HL-60/S4 treated with retinoic acid at 250 ng/mL for 4 days and 3 days (cell line): ENCODE data around the gene ATP9B.

ENCODE experiments used
- in situ Hi-C: fragments of 300-500 bp; cut with MboI; formaldehyde crosslinking; loops from 2 replicates; pipeline ENCODE4 v1.7.0; 2022; ENCODE audit warnings: low sequenced_read_pairs

Gene ATP9B

DNA sequence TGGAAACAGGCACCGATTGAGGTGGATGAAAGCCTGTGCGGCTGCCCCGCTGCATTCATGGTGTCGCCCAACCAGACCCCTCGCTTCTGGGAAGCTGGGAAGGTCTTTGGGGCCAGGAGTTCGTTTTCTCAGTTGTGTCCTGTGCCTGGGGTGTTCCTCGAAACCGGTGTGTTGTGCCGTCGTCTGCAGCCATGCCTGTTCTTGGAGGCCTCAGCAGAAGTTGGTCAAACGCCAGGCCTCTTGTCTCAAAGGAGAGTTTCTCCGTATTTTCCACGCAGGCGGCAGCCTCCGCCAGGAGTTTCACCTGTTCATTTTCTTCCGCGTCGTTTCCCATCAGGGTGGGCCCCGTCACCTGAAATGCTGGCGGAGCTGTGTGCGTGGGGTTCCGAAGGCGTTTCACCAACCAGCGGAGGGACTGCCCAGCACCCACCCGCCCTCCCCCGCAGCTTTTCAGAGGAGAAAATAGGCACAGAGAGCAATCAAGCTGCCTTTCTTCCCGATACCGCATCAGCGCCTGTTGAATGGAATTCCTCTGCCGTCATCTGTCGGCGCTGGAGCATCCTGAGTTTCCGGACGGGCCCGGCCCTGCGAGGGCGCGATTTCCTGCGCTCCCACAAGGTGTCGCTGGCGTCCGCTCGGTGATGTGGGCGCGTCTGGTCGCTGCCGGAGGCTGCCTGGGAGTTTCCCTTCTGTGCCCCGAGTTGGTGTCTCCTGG lies 309.5 kb downstream of the ATP9B start:
- in situ Hi-C loops = loop anchor here (10.0 kb wide), 1 partner anchor 776 kb away; no protein-coding TSS in a partner anchor

DNA sequence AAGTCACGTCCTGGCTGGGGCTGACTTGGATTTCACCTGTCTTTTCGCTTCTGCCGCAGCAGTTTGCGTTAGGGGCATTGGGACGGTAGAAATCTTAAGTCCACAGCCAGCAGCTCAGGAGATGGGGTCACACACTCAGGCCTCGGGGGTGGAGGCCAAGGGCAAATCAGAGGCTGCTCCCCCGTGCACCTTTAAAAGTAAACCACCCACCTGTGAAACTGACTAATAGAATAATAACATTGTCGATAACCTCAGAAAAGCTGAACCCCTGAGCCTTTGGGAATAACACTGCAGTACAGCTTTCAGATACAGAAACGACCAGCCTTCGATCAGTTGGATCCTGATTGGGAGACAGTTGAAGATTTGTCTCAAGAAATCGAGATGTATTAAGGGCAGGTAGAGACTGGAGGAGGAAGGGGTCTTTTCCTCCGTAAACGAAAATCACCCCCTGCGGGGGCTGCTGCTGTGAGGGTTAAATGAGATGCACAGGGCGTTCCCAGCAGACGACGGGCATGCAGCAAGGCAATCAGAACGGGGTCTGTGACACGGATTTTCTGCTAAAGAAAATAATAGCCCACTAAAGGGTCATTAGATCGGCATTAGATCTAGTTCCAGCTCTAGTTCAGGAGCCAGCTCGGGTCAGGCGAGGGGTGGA lies 310.2 kb downstream of the ATP9B start:
- in situ Hi-C loops = loop anchor here (10.0 kb wide), 1 partner anchor 775 kb away; no protein-coding TSS in a partner anchor

DNA sequence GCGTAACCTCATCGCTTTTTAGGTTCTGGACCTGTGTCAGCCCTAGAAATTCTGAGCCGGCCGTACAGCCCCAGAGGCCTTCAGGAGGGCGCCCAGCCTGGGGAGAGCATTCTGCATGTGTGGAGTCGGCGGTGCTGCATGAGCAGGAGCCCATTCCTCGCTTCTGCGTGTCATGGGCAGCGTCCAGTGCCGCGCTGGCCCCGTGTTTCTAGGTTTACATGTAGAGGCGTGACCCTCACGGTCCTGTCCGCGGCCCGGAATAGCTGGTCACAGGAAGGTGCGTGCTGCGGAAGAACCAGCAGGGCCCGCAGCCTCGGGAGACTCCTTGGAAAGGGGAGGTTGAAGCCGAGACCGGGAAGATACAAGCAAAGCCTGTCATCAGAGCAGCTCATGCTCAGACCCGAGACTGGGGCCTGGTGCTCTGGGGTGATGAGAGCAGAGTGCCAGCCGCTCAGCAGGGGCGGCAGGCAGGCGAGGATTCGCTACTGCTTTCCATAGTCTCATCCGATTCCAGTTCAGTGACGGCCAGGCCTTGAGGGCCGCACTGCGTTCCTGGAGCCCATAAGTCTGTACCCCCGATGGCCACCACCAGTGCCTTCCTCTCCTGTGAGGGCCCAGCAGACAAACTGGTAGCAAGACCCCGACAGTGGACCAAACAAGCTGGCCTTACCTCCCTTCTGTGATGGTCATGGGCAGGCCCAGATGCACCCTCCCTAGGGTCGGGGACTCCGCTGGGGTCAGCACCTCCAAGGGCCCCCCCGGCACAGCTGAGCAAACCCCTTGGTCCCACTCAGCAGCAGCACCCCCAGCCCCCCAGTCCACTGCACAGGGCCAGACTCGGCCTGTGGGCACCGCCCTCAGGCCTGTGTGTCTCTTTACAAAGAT lies 311.0 kb downstream of the ATP9B start:
- in situ Hi-C loops = loop anchor here (5.0 to 10.0 kb wide), 2 partner anchors 262 to 775 kb away; no protein-coding TSS in a partner anchor

DNA sequence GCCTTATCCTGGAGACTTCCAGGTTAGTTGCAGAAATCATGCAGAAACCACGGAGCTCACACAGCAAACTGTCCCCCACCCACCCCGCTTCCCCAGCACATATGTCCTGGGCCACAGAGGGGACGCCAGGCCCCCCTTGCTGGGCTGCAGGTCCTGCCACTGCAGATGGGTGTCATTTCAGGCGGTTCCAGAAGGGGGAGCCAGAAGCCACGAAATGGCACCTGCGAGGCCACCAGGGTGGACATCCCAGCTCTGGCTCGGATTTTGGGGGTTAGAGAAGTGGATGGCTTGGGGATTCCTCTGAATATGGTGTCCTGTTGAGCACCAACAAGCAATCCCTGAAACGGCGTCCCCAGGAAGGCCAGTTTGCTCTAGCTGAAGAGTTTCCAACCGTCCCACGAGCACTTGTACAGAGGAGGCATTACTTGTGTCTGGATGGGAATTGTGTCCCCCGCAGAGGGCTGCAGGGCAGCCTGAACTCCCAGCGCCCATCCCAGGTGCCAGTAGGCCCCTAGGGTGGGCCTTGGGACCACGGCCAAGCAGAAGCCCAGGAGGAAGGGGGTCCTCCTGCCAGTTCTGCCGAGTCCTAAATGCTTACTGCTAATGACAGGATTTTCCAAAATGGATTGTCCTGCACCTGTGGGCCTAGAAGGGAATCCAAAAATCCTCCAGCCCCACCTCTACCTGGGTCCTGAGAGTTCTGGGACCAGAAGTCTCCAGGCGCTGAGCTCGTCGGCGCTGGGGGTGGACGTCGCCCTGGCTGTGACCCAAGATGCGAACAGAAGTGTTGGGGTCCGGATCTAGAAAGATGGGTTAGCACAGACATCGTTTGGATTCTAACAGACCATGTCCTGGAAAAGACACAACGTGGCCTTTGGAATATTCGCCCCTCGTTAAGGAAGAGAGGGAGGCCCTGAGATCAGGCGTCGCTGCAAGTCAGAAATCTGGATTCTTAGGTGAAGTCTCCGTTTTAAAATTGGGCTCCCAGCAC lies 311.9 kb downstream of the ATP9B start:
- in situ Hi-C loops = loop anchor here (5.0 kb wide), 1 partner anchor 261 kb away; no protein-coding TSS in a partner anchor

DNA sequence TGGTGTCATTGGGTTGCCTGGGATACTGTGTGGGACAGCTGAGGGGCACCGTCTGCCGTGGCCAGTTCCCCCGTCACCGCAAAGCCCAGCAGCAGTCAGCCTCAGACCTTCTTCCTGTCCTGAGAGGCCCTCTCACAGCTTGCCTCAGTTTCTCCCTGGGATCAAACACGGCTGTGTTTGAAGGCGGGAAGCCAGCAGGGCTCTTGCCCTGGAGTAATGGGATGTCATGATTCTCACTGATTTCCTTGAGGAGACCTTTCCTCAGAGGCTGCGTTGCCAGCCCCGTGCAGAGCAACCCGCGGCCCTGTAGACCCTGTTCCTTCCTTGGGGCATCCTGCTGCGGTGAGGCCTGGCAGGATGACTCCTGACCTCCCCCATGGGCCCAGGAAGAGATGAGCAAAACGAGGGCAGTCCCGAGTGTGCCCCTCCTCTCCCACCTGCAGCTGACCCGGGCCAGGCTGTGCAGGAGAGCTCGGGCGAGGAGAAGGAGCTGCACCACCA lies 312.7 kb downstream of the ATP9B start:
- in situ Hi-C loops = loop anchor here (5.0 kb wide), 1 partner anchor 260 kb away; no protein-coding TSS in a partner anchor

DNA sequence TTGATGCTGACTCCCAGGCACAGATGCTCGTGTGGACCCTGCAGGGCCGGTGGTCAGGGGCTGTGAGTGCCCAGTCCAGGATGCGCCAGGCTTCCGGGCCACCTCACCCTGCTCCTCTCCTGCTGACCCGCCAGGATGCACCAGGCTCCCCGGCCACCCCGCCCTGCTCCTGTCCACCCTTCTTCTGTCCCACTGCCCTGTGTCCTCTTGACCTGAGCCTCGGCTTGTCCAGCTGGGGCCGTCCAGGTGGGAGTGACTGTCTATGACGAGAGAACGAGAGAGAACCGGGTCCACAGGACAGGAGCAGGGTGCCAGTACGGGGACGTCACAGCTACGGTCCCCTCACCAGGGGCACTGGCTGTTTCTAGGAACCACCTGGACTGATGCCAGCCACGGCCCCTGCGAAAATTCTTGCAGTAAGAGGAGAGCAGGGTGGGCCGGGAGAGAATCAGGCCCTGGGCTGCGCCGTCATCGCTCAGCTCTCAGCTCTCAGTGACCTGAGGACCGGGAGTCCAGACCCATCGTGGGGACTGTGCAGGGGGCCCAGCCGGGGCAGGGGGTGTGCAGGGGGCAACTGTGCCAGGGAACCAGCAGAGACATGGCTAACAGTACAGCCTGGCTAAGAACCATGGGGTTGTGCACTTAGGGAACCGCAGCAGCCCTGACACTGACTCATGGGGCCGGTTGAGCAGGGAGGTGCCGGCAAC lies 313.6 kb downstream of the ATP9B start:
- in situ Hi-C loops = loop anchor here (5.0 kb wide), 1 partner anchor 259 kb away; no protein-coding TSS in a partner anchor

DNA sequence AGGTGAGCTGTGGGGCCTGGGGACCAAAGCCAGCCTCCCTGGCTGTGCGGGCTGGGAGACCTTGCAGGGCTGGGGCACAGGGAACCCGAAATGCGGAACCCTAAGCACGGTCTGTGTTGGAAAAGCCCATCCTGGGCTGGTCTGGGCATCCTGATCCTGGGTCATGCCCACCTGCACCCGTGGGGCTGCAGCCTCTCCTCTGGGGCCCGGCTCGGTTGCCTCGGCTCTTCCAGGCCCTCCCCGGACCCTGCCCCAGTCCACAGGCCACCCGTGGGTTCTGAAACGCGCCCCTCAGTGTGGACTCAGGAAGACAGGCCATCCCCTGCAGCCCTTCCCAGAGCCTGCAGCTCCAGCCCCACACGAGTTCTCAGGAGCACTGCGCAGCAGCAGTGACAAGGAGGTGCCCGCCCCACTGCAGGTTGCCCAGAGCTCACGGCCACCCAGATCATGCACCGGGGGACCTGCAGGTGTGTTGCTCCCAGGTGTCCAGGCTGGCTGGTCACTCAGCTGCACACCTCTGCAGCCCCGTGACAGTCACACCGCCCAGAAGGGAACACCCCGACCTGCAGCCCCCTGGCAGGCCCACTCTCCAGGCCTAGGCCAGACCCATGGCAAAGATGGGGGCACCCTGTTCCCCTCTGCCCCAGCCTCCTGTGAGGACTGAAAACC lies 314.3 kb downstream of the ATP9B start:
- in situ Hi-C loops = loop anchor here (5.0 kb wide), 1 partner anchor 259 kb away; no protein-coding TSS in a partner anchor

DNA sequence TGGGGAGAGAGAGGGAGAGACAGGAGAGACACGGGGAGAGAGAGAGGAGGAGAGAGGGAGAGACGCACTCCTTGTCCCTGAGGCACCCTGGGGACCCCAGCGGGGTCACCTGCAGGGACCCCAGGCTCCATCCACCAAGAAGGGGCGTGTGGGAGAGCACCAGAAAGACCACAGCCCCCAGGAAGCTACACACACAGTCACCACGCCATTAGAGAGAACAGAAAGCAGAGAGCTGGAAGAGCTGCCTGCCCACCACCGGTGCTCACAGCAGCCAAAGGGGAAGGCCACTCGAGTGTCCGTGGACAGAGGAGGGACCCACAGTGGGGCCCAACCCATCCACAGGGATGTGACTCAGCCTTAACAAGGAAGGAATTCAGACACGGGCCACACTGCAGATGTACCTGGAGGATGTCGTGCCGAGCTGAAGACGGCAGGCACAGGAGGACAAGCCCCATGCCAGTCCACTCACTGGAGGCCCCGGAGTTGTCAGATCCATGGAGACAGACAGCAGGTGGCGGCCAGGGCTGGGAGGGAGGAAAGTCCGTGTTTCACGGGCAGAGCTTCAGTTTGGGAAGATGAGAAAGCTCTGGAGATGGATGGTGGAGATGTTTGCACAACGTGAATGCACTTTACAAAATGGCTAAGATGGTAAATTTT lies 315.1 kb downstream of the ATP9B start:
- in situ Hi-C loops = loop anchor here (5.0 kb wide), 1 partner anchor 258 kb away; no protein-coding TSS in a partner anchor

DNA sequence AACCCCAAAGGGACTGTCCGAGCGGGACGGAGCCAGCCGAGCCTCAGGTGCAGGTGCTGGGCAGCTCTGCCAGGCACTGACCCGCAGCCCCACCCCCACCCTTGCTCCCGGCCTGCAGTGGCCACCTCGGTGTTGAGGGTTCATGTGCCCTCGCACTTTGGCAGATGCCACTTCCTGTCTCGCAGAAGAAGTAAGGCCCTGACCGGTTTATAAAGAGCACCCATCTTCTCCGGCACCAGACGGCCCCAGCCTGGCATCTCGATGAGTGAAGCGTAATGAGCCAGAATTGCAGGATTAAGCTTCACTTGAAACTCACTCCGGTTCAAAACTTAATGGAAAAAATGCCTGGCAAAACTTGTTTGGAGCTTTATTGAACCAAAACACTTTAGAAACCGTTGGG lies 315.6 kb downstream of the ATP9B start:
- in situ Hi-C loops = loop anchor here (5.0 kb wide), 1 partner anchor 257 kb away; no protein-coding TSS in a partner anchor

DNA sequence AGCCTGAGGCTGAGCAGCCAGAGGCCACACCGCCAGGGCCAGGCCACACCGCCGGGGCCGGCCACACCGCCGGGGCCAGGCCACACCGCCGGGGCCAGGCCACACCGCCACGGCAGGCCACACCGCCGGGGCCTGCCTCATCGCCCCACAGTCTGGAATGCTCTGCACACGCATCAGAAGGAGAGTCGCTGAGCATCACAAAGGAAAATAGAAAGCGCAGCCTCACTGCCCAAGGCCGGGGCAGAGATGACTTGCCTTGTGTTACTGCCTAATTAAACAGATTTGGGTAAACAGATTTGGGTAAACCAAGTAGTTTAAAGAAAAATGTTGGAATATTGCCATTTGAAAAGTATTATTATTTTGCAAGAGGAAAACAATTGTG lies 316.1 kb downstream of the ATP9B start:
- in situ Hi-C loops = no loop called here

DNA sequence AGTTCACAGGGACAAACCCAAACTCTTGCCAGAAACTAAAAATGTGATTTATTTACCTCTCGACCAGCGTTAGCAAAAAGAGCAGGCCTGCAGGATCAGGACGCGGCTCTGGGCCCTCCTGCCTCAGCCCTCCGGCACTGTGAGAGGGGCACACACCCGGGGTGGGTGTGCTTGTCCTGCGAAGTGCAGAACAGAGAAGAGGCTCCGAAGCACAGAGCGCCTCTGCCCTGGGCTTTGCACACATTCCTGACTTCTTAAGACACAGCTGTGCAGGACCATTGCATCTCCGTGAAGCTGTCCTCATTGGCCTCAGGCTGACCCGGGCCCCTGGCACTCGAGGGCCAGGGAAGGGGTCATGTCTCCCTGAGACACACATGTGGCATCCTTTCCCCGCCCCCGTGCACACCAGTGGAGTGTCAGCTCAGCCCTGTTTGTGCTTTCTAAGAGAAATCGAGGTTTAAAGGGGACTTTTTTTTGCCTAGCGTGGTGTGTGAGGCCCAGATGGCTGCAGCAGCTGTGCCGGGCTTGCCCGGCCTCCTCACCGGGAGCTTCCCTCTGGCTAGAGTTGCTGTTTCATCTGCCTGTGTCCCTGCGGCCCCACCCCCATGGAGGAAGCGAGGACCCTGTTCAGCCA lies 316.6 kb downstream of the ATP9B start:
- in situ Hi-C loops = no loop called here

DNA sequence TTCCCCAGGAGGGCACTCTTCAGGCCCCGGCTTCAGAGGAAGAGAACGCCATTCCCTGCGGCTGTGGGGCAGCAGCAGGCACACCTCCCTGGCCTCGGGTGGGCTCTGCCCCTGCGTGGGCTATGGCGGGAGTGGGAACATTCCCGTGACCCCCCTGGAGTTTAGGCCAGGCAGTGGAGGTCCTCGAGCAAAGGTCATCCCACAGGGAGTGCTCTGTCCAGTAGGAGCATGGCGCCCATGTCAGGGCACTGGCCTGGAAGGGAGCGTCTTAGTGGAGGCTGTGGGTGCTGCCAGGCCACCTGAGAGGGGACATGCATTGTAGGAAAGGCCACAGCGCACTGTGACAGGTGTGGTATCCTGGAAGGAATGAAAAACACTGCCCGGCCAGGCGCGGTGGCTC lies 317.4 kb downstream of the ATP9B start:
- in situ Hi-C loops = no loop called here

DNA sequence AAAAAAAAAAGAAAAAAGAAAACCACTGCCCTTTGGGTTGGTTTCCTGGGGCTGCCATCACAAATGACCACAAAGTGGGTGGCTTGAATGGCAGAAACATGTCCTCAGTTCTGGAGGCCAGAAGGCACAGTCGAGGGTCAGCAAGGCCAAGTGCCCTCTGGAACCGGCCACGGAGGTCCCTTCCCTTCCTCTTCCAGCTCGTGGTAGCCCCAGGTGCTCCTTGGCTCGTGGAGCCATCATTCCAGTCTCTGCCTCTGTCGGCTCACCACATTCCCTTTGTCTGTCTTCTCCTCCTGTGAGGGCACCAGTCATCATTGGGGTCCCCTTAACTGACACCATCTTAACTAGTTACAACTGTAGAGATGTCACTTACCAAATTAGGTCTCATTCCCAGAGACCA lies 318.0 kb downstream of the ATP9B start:
- in situ Hi-C loops = no loop called here

DNA sequence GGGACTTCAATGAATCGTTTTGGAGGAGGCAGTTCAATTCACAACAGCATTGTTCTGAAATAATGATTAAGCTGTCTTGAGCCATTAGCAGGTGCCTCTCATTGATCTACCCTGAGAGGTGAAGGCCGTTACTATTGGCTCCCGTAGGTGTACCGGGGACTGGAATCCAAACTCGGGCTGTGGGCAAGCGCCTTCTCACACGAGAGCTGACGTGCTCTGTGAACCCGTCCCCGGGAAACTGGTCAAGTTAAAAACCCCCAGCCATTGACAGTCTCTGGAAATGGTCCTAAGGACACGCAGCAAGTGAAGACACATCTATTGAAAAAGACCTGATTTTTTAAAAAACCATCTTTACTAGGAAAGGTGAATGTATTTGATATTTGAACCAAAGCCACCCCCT lies 318.4 kb downstream of the ATP9B start:
- in situ Hi-C loops = no loop called here

DNA sequence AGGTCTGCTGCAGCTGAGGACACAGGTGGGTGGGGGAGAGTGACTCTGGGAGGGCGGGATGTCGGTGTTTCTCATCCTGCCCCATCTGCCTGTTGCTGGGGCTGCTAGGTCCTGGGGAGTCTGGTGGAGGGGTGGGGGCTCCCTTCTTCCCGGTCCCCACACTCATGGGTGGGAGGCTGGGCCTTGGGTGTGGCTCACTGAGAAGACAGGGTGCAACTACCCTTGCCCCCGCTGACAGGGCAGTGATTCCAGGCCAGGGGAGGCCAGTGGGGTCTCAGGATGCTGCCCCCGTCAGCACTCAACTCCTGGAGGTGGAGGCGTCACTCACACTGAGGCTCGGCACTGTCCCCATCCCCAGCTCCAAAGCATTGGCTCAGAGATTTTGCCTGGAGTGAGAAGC lies 318.8 kb downstream of the ATP9B start:
- in situ Hi-C loops = no loop called here

DNA sequence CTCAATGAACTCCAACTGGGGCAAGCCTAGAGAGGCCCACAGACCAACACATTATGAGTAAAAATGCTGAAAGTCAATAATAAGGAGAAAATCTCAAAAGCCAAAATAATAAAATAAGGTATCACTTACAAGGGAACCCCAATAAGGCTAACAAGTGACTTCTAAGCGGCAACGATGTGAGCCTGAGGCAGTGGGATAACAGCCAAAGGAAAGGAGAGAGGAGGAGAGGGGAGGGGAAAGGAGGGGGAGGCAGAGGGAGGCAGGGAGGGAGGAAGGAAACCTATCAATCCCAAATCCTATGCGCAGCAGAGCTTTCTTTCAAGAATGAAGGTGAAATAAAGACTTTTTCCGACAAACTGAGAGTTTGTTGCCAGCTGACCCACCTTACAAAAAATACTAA lies 320.5 kb downstream of the ATP9B start:
- in situ Hi-C loops = no loop called here

DNA sequence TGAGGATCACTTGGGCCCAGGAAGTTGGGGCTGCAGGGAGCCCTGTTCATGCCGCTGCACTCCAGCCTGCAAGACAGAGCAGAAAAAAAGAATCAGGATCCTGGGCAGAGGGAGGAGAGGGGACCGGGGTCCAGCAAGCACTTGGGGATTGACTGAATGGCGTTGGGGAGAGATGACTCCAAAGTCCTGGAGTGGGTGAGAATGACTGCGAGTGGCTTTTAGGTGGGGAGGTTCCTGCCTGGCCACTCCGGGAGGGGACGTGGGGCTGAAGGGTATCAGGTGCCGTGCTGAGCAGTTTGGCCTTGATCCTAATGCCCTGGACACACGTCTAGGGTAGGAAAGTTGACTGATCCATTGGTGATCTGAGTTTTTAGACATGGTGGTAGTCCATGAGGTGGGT lies 323.0 kb downstream of the ATP9B start:
- in situ Hi-C loops = no loop called here
